HUES64 (cell line): ENCODE measurements around the gene FTCD.
"Not testable (repeated sequence)": the region's sequence is repeated elsewhere in the genome, so short reads cannot be mapped to it uniquely, and the experiment has no call there.

Experiments
- H3K27ac ChIP-seq: 2 replicates; pipeline ENCODE4 v1.7.0; 2013; ENCODE audit warnings: low read depth, low read length, inconsistent platforms
- H3K27me3 ChIP-seq: 2 replicates; pipeline ENCODE4 v1.6.1; 2013; ENCODE audit warnings: mild to moderate bottlenecking, low read length; ENCODE audit not compliant: insufficient read depth
- H3K36me3 ChIP-seq: 2 replicates; pipeline ENCODE4 v1.6.1; 2013; ENCODE audit warnings: mild to moderate bottlenecking, low read length; ENCODE audit not compliant: insufficient read depth
- H3K4me1 ChIP-seq: 2 replicates; pipeline ENCODE4 v1.6.1; 2013; ENCODE audit warnings: mild to moderate bottlenecking, low read length, moderate library complexity; ENCODE audit not compliant: insufficient read depth
- H3K4me3 ChIP-seq: 2 replicates; pipeline ENCODE4 v1.5.1; 2013; ENCODE audit warnings: mild to moderate bottlenecking, low read length, moderate library complexity
- H3K9ac ChIP-seq: 2 replicates; pipeline ENCODE4 v1.6.1; 2013; ENCODE audit warnings: mild to moderate bottlenecking, low read depth, low read length
- H3K9me3 ChIP-seq: 2 replicates; pipeline ENCODE4 v1.6.1; 2013; ENCODE audit warnings: low read depth, low read length; ENCODE audit not compliant: insufficient read depth
- WGBS: fragments of 150-250, 120-280 bp; methylation state at CpG from one replicate; pipeline ENCODE4 v1.1.7; 2013; ENCODE audit warnings: missing lambda C conversion rate; 5-methylcytosine and 5-hydroxymethylcytosine counted together

Gene FTCD

DNA sequence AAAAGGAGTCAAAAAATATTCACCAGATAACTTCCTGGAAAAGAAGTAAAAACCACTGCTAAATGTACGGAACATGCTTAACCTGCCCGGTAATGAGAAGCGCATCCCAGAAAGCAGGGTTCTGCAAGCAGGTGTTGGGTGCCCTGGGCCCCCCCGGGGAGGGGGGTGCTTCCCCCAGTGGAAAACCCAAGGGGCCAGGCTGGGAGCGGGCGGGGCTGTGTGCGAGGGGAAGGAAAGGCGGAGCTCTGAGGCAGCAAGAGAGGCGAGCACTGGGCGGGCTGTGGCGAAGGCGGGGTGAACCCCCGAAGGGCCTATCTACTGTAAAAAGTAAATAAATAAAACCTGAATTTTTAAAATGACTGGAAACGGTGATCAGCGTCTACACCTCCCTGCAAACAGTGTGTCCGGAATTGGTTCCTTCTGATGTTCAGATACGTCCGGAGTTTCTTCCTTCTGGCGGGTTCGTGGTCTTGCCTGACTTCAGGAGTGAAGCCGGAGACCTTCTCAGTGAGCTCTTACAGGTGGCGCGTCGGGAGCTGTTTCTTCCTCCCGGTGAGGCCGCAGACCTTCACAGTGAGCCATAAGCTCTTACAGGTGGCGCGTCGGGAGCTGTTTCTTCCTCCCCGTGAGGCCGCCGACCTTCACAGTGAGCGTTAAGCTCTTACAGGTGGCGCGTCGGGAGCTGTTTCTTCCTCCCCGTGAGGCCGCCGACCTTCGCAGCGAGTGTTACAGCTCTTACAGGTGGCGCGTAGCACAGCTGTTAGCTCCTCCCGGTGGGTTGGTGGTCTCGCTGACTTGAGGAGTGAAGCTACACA is 13.4 kb downstream of the FTCD start:
- Histone ChIP-seq H3K4me3 (no peak overlapping the region), H3K36me3 (no peaks in the 10 kb centered on the region), H3K27ac (no peak overlapping the region), H3K4me1 (peaks cover 3% of the 10 kb centered on the region; the same call in 1 of the 2 replicates), H3K27me3 (no peaks in the 10 kb centered on the region), H3K9ac (no peak overlapping the region), H3K9me3 (no peaks in the 10 kb centered on the region)
- WGBS, result 96% methylated on average over 41 of the region's 45 CpGs

- H3K4me1 ChIP-seq, H3K27me3 ChIP-seq, H3K36me3 ChIP-seq, H3K27ac ChIP-seq, H3K9ac ChIP-seq, H3K9me3 ChIP-seq, H3K4me3 ChIP-seq: not testable (repeated sequence)
- 84% methylated on average over 29 of the region's 29 CpGs for WGBS
These were observed 14.9 kb downstream of the FTCD start for GRCh38 chr21:46140352-46141003.

DNA sequence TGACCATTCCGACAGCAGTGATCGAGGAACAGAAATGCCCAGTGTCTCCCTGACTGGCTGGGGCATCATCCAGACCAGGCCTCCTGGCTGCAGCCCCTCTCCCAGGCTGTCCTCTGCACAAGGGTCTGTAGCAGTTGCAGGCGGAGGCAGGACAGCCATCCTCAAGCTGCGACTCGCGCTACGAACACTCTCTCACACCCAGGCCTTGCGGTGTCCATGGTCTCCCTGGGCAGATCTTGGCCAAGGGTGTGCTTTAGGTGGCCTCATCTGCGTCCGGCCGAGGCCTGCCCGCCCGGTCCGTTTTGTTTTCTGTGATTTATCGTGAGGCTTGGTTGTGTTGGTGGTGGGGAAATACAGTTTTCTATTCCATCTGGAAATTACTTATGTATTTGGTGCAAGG is 15.7 kb downstream of the FTCD start:
- WGBS, result 82% methylated on average over 15 of the region's 15 CpGs
- no peaks in the 10 kb centered on the region for H3K9me3 ChIP-seq
- H3K4me1 ChIP-seq, result peaks cover 3% of the 10 kb centered on the region; the same call in 1 of the 2 replicates
- H3K4me3 ChIP-seq, result no peak overlapping the region
- H3K27me3 ChIP-seq, result no peaks in the 10 kb centered on the region
- H3K9ac ChIP-seq, result no peak overlapping the region
- no peak overlapping the region for H3K27ac ChIP-seq
- no peaks in the 10 kb centered on the region for H3K36me3 ChIP-seq

DNA sequence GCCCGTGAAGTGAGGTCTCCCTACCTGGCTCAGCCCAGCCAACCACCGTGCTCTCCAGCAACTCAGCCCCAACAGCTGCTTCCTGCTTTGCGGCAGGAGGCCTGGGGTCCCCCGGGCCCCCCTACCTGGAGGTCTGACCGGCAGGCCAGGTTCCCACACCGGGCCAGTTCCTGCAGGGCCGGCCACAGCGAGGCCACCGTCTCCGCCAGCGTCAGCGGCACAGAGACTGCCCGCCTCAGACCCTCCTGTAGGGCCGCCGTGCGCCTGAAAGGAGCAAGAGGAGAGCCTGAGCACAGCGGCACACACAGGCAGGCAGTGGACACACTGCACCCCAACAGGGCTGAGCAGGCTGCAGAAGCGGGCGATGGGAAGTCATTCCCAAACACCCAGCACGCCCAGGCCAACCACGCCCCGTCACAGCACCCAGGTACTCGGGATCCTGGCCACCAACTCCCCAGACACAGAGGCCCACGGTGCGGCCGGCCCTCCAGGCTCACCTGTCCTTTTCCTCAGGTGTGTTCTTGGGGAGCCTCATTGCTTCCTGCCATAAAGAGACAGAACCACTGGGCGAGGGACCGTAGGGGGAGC is 16.9 kb downstream of the FTCD start:
- H3K9me3 ChIP-seq, result no peaks in the 10 kb centered on the region
- no peak overlapping the region; the same call in 1 of the 2 replicates for H3K9ac ChIP-seq
- 95% methylated on average over 28 of the region's 28 CpGs for WGBS
- H3K27ac ChIP-seq, result no peak overlapping the region
- H3K4me3 ChIP-seq, result no peak overlapping the region
- no peaks in the 10 kb centered on the region for H3K36me3 ChIP-seq
- no peaks in the 10 kb centered on the region for H3K4me1 ChIP-seq
- H3K27me3 ChIP-seq, result no peaks in the 10 kb centered on the region

DNA sequence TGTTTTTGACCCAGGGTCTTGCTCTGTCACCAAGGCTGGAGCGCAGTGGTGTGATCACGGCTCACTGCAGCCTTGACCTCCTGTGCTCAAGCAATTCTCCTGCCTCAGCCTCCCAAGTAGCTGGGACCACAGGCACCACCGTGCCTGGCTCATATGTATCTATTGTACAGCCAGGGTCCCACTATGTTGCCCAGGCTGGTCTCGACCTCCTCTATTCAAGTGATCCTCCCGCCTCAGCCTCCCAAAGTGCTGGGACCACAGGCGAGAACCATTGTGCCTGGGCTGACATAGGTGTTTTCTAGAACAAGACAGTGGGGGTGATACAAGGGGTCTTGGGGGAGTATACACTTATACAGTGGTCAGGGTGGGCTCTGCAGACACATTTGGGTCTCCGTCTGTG is 17.5 kb downstream of the FTCD start:
- H3K36me3 ChIP-seq, result no peaks in the 10 kb centered on the region
- H3K9me3 ChIP-seq, result no peaks in the 10 kb centered on the region
- WGBS, result 95% methylated on average over 7 of the region's 7 CpGs
- H3K27ac ChIP-seq, result no peak overlapping the region
- no peaks in the 10 kb centered on the region for H3K27me3 ChIP-seq
- no peak overlapping the region; the same call in 1 of the 2 replicates for H3K9ac ChIP-seq
- H3K4me3 ChIP-seq, result no peak overlapping the region
- no peaks in the 10 kb centered on the region for H3K4me1 ChIP-seq

DNA sequence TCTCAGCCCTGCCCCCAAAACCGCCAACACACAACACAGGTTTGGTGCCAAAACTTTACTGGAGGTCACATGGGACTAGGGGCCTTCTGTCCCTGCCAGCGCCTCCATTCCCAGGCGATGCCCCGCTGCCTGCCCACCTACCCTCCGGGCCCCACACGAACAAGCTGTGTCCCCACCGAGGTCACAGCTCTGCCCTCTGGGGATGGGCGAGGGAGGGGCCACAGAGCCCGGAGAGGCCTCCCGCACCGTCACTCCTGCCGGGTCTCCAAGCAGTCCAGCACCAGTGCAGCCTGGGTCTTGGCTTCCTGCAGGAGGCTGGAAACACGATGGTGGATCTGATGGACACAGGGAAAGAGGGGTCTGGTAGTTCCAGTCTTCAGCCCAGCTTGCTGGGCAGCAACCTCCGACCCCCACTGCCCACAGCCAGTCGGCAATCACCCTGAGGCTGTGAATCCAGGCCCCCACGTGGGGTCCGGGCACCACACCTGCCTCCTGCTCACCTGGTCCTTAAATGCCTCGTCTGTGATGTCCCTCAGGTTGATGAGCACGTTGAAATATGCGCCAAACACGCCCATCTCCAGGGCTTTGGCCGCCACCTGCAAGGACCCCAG is 18.5 kb downstream of the FTCD start:
- no peaks in the 10 kb centered on the region for H3K9me3 ChIP-seq
- no peaks in the 10 kb centered on the region for H3K4me1 ChIP-seq
- no peak overlapping the region for H3K27ac ChIP-seq
- H3K9ac ChIP-seq, result no peak overlapping the region
- H3K36me3 ChIP-seq, result no peaks in the 10 kb centered on the region
- WGBS, result 87% methylated on average over 22 of the region's 22 CpGs
- no peaks in the 10 kb centered on the region for H3K27me3 ChIP-seq
- H3K4me3 ChIP-seq, result no peak overlapping the region

DNA sequence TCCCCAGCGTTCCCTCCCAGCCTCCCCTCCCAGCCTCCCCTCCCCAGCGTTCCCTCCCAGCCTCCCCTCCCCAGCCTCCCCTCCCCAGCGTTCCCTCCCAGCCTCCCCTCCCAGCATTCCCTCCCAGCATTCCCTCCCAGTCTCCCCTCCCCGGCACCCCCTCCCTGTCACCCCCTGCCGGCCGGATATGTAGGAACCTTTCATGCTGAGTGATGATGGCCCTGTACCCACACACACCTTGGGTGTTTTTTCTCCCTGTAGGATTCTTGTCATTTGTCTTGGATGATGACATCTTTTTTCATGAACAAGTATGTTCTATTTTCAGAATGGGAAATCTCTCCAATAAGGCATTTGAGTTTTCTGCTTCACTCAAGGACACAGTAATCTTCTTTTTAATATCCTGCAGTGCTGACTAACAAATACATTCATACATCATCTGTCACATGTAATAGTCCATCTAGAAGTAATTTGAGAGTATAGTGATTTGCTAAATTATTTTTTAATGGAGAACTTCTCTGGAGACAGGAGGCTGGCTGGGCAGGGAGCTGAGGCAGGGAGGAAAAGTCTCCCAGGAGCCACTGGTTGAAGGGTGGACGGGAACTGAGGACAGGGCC is 19.5 kb downstream of the FTCD start:
- H3K4me3 ChIP-seq, result no peak overlapping the region
- H3K9me3 ChIP-seq, result no peaks in the 10 kb centered on the region
- no peak overlapping the region for H3K9ac ChIP-seq
- H3K36me3 ChIP-seq, result no peaks in the 10 kb centered on the region
- no peaks in the 10 kb centered on the region for H3K27me3 ChIP-seq
- no peaks in the 10 kb centered on the region for H3K4me1 ChIP-seq
- 77% methylated on average over 4 of the region's 7 CpGs for WGBS
- no peak overlapping the region for H3K27ac ChIP-seq

DNA sequence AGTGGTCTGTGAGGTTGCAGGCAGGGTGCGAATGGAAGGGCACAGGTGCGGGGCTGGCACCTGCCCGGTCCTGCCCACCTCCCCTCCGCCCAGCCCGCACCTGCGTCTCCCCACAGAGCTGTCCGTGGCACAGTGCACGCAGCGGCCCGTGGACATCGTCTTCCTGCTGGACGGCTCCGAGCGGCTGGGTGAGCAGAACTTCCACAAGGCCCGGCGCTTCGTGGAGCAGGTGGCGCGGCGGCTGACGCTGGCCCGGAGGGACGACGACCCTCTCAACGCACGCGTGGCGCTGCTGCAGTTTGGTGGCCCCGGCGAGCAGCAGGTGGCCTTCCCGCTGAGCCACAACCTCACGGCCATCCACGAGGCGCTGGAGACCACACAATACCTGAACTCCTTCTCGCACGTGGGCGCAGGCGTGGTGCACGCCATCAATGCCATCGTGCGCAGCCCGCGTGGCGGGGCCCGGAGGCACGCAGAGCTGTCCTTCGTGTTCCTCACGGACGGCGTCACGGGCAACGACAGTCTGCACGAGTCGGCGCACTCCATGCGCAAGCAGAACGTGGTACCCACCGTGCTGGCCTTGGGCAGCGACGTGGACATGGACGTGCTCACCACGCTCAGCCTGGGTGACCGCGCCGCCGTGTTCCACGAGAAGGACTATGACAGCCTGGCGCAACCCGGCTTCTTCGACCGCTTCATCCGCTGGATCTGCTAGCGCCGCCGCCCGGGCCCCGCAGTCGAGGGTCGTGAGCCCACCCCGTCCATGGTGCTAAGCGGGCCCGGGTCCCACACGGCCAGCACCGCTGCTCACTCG is 23.3 kb downstream of the FTCD start:
- H3K9me3 ChIP-seq, result no peaks in the 10 kb centered on the region
- no peak overlapping the region for H3K27ac ChIP-seq
- H3K4me3 ChIP-seq, result no peak overlapping the region
- 97% methylated on average over 85 of the region's 85 CpGs for WGBS
- H3K4me1 ChIP-seq, result no peaks in the 10 kb centered on the region; the same call in 1 of the 2 replicates
- no peak overlapping the region for H3K9ac ChIP-seq
- peaks cover 9% of the 10 kb centered on the region; the same call in 1 of the 2 replicates for H3K36me3 ChIP-seq
- no peaks in the 10 kb centered on the region for H3K27me3 ChIP-seq

GRCh38 chr21:46131588-46131837 is 23.9 kb downstream of the FTCD start:
- 96% methylated on average over 4 of the region's 4 CpGs for WGBS
- H3K4me1 ChIP-seq, result no peaks in the 10 kb centered on the region; the same call in 1 of the 2 replicates
- H3K9me3 ChIP-seq, result no peaks in the 10 kb centered on the region
- no peaks in the 10 kb centered on the region for H3K27me3 ChIP-seq
- H3K27ac ChIP-seq, result no peak overlapping the region
- H3K9ac ChIP-seq, result no peak overlapping the region
- peaks cover 15% of the 10 kb centered on the region; the same call in 1 of the 2 replicates for H3K36me3 ChIP-seq
- H3K4me3 ChIP-seq, result no peak overlapping the region

- Histone ChIP-seq H3K27me3 (no peaks in the 10 kb centered on the region), H3K9me3 (no peaks in the 10 kb centered on the region), H3K4me3 (no peak overlapping the region), H3K36me3 (peaks cover 18% of the 10 kb centered on the region), H3K9ac (no peak overlapping the region), H3K4me1 (no peaks in the 10 kb centered on the region; the same call in 1 of the 2 replicates), H3K27ac (no peak overlapping the region)
- 93% methylated on average over 22 of the region's 22 CpGs for whole genome bisulfite sequencing
These were observed 24.4 kb downstream of the FTCD start for GRCh38 chr21:46130831-46131587.
